HG03108 (cell line): ENCODE data around the gene AAGAB.
"Not testable (repeated sequence)": the region's sequence is repeated elsewhere in the genome, so short reads cannot be mapped to it uniquely, and the experiment has no call there.

Experiments used
- ATAC-seq: cut with Tn5 transposase; IDR thresholded peaks from one replicate; pipeline ENCODE4 v1.9.1; 2021; ENCODE audit warnings: moderate library complexity; ENCODE audit not compliant: unreplicated experiment

Gene AAGAB

GRCh38 chr15:67154249-67154648 is 100.2 kb downstream of the AAGAB start:
- ATAC-seq: no peak

- not testable (repeated sequence) for ATAC-seq
Observed at GRCh38 chr15:67153044-67153443, 101.4 kb downstream of the AAGAB start.

- no peak for ATAC-seq
Observed at GRCh38 chr15:67152429-67152828, 102.0 kb downstream of the AAGAB start.
